Osteoblast (primary cell): ENCODE data around the gene KRTAP10-1. TPM values are rescaled to one million over a fixed set of nuclear protein-coding genes. Genes with fewer than 3 reads are reported as not detected.

Experiments used
- DNase-seq: peaks from one replicate; pipeline ENCODE4 v3.0.0; 2011; ENCODE audit warnings: low spot score, mixed read lengths; ENCODE audit not compliant: insufficient read length; ENCODE audit errors: missing footprints
- H2AFZ ChIP-seq: 2 replicates; pipeline ENCODE4 v1.6.0; 2011; ENCODE audit warnings: mild to moderate bottlenecking, low read length
- H3K27ac ChIP-seq: 2 replicates; pipeline ENCODE4 v1.5.1; 2011; ENCODE audit warnings: mild to moderate bottlenecking, low read depth, low read length, moderate library complexity
- H3K27me3 ChIP-seq: 2 replicates; pipeline ENCODE4 v1.6.0; 2012; ENCODE audit warnings: mild to moderate bottlenecking, control low read depth, inconsistent platforms, low read length, moderate library complexity; ENCODE audit not compliant: insufficient read depth
- H3K36me3 ChIP-seq: 2 replicates; pipeline ENCODE4 v1.5.1; 2011; ENCODE audit warnings: mild to moderate bottlenecking, low read length, control low read depth, moderate library complexity; ENCODE audit not compliant: insufficient read depth
- H3K4me1 ChIP-seq: 2 replicates; pipeline ENCODE4 v1.5.1; 2011; ENCODE audit warnings: mild to moderate bottlenecking, low read length, control low read depth, moderate library complexity; ENCODE audit not compliant: insufficient read depth
- H3K4me2 ChIP-seq: 2 replicates; pipeline ENCODE4 v1.6.0; 2011; ENCODE audit warnings: mild to moderate bottlenecking, low read length; ENCODE audit not compliant: insufficient read depth
- H3K4me3 ChIP-seq: fragments of 200-600 bp; sonication (generic); 3 replicates; pipeline ENCODE4 v1.5.1; 2012; ENCODE audit warnings: mild to moderate bottlenecking, low read length, inconsistent platforms; ENCODE audit not compliant: insufficient read depth
- H3K79me2 ChIP-seq: 2 replicates; pipeline ENCODE4 v1.6.0; 2012; ENCODE audit warnings: mild to moderate bottlenecking, low read length, control low read depth, inconsistent platforms; ENCODE audit not compliant: insufficient read depth
- H3K9me3 ChIP-seq: 2 replicates; pipeline ENCODE4 v1.5.1; 2011; ENCODE audit warnings: low read depth, low read length, control low read depth
- H4K20me1 ChIP-seq: 2 replicates; pipeline ENCODE4 v1.6.0; 2012; ENCODE audit warnings: mild to moderate bottlenecking, low read length, control low read depth; ENCODE audit not compliant: insufficient read depth
- CTCF ChIP-seq: IDR thresholded peaks from 2 replicates; pipeline ENCODE4 v1.5.1; 2011; ENCODE audit warnings: mild to moderate bottlenecking, low read depth, low read length, moderate library complexity; ENCODE audit errors: extremely low read depth
- total RNA-seq: library from RNA; depleted of rRNA; stranded (reverse); fragments of >200 nt; gene quantifications from 2 replicates; pipeline ENCODE4 v1.2.3, GENCODE V29; 2012

KRTAP10-1 gene
- total RNA-seq, 1 donor = not detected

GRCh38 chr21:44557491-44558328 is 17.7 kb upstream of the KRTAP10-1 start:
- Histone ChIP-seq H3K4me2 (no peak overlapping the region), H2AFZ (no peak overlapping the region), H4K20me1 (no peaks in the 10 kb centered on the region), H3K4me1 (no peaks in the 10 kb centered on the region), H3K27me3 (peaks cover 9% of the 10 kb centered on the region), H3K79me2 (no peaks in the 10 kb centered on the region), H3K9me3 (no peaks in the 10 kb centered on the region), H3K27ac (no peak overlapping the region), H3K4me3 (no peak overlapping the region), H3K36me3 (no peaks in the 10 kb centered on the region)
- DNase-seq = no peak
- TF ChIP-seq CTCF = no peak

- H4K20me1 ChIP-seq = no peaks in the 10 kb centered on the region
- H2AFZ ChIP-seq = no peak overlapping the region
- no peak overlapping the region for H3K4me2 ChIP-seq
- no peaks in the 10 kb centered on the region for H3K4me1 ChIP-seq
- H3K79me2 ChIP-seq = no peaks in the 10 kb centered on the region
- peaks cover 9% of the 10 kb centered on the region for H3K27me3 ChIP-seq
- no peak for TF ChIP-seq CTCF
- no peak for DNase-seq
- H3K9me3 ChIP-seq = no peaks in the 10 kb centered on the region
- no peak overlapping the region for H3K27ac ChIP-seq
- no peak overlapping the region for H3K4me3 ChIP-seq
- no peaks in the 10 kb centered on the region for H3K36me3 ChIP-seq
These were observed 16.9 kb upstream of the KRTAP10-1 start for GRCh38 chr21:44556879-44557278.

GRCh38 chr21:44555200-44555875 is 15.3 kb upstream of the KRTAP10-1 start:
- Histone ChIP-seq H3K36me3 (no peaks in the 10 kb centered on the region), H2AFZ (no peak overlapping the region), H3K9me3 (no peaks in the 10 kb centered on the region), H4K20me1 (no peaks in the 10 kb centered on the region), H3K79me2 (no peaks in the 10 kb centered on the region), H3K27ac (no peak overlapping the region), H3K4me2 (no peak overlapping the region), H3K4me1 (no peaks in the 10 kb centered on the region), H3K27me3 (peaks cover 9% of the 10 kb centered on the region), H3K4me3 (no peak overlapping the region)
- DNase-seq = no peak
- TF ChIP-seq CTCF = no peak

GRCh38 chr21:44552681-44553080 is 12.7 kb upstream of the KRTAP10-1 start:
- DNase-seq = peak; percentile 11
- H3K27me3 ChIP-seq = peaks cover 8% of the 10 kb centered on the region
- H4K20me1 ChIP-seq = no peaks in the 10 kb centered on the region
- no peaks in the 10 kb centered on the region for H3K9me3 ChIP-seq
- H3K36me3 ChIP-seq = no peaks in the 10 kb centered on the region
- TF ChIP-seq CTCF = no peak
- no peaks in the 10 kb centered on the region for H3K79me2 ChIP-seq
- H3K4me1 ChIP-seq = no peaks in the 10 kb centered on the region
- H3K4me3 ChIP-seq = no peak overlapping the region
- no peak overlapping the region for H2AFZ ChIP-seq
- no peak overlapping the region for H3K27ac ChIP-seq
- no peak overlapping the region for H3K4me2 ChIP-seq
